CD8-positive, alpha-beta memory T cell (primary cell): Measurements from ENCODE around the gene GMDS. TPM values are rescaled to one million over a fixed set of nuclear protein-coding genes. Genes with fewer than 3 reads are reported as not detected.
A peak's percentile ranks its signal among the peaks of the same experiment; 100 is the strongest.

Experiments
- CTCF ChIA-PET: fragments of 350-600 bp; sonication (Branson Sonifier 250); formaldehyde crosslinking; loops from one replicate; lab custom pipeline; 2021; ENCODE audit warnings: antibody characterized with exemption; lab: Charles Lee
- POLR2A ChIA-PET: fragments of 350-600 bp; sonication (Branson Sonifier 250); formaldehyde crosslinking; loops from one replicate; lab custom pipeline; 2021; ENCODE audit warnings: antibody characterized with exemption; lab: Charles Lee
- DNase-seq, 5 donors: peaks; one replicate each; pipeline versions ENCODE4 v3.0.0 to v3.0.0-alpha.2; 2020 to 2022; ENCODE audit warnings: mixed read lengths in 1 of 5
- H3K27ac ChIP-seq: one replicate; pipeline ENCODE4 v1.7.0; 2013; ENCODE audit warnings: low read depth, mild to moderate bottlenecking, low read length, moderate library complexity
- H3K27me3 ChIP-seq: 2 replicates; pipeline ENCODE4 v1.7.0; 2013; ENCODE audit warnings: low read length, mild to moderate bottlenecking; ENCODE audit not compliant: insufficient read depth, poor library complexity, severe bottlenecking
- H3K36me3 ChIP-seq: 2 replicates; pipeline ENCODE4 v1.7.0; 2013; ENCODE audit warnings: mild to moderate bottlenecking, low read length, moderate library complexity; ENCODE audit not compliant: insufficient read depth
- H3K4me1 ChIP-seq: 2 replicates; pipeline ENCODE4 v1.7.0; 2013; ENCODE audit warnings: mild to moderate bottlenecking, low read length, moderate library complexity; ENCODE audit not compliant: insufficient read depth
- H3K4me3 ChIP-seq: 2 replicates; pipeline ENCODE4 v1.7.0; 2013; ENCODE audit warnings: mild to moderate bottlenecking, low read length
- H3K9me3 ChIP-seq: 2 replicates; pipeline ENCODE4 v1.7.0; 2013; ENCODE audit warnings: mild to moderate bottlenecking, low read length
- H3K27ac Mint-ChIP-seq, 8 donors: one replicate each; pipeline ENCODE4 v1.8.0; 2020 to 2021; ENCODE audit warnings: mixed read lengths in 8 of 8, mild to moderate bottlenecking in 6 of 8, inconsistent platforms in 3 of 8, moderate library complexity in 3 of 8
- H3K27me3 Mint-ChIP-seq, 2 donors: one replicate each; pipeline ENCODE4 v1.8.0; 2020 to 2021; ENCODE audit warnings: mixed read lengths in 2 of 2, mild to moderate bottlenecking in 1 of 2, moderate library complexity in 1 of 2
- H3K36me3 Mint-ChIP-seq, 3 donors: one replicate each; pipeline ENCODE4 v1.8.0; 2020 to 2021; ENCODE audit warnings: mixed read lengths in 3 of 3, inconsistent platforms in 1 of 3, mild to moderate bottlenecking in 1 of 3
- H3K4me1 Mint-ChIP-seq, 3 donors: one replicate each; pipeline ENCODE4 v1.8.0; 2020 to 2021; ENCODE audit warnings: mixed read lengths in 3 of 3, inconsistent platforms in 1 of 3, mild to moderate bottlenecking in 1 of 3
- H3K4me3 Mint-ChIP-seq, 7 donors: one replicate each; pipeline ENCODE4 v1.8.0; 2020 to 2021; ENCODE audit warnings: mixed read lengths in 7 of 7, mild to moderate bottlenecking in 6 of 7, moderate library complexity in 4 of 7, inconsistent platforms in 2 of 7
- H3K9me3 Mint-ChIP-seq, 5 donors: one replicate each; pipeline ENCODE4 v1.8.0; 2020 to 2022; ENCODE audit warnings: mixed read lengths in 5 of 5, mild to moderate bottlenecking in 3 of 5, moderate library complexity in 2 of 5, inconsistent platforms in 1 of 5
- polyA plus RNA-seq: library from polyadenylated mRNA; unstranded; fragments of 300-500 nt; fragmentation: Illumina TruSeq; gene quantifications from one replicate; pipeline ENCODE4 v1.2.3, GENCODE V29; 2021
- total RNA-seq, 2 experiments: library from RNA; stranded (reverse); gene quantifications; one replicate each; pipeline ENCODE4 v1.2.3, GENCODE V29; 2021

The GMDS gene
- total and polyA plus RNA-seq, 3 experiments from 2014 or later, result 16.4 to 33.4 (median 28.6) TPM

DNA sequence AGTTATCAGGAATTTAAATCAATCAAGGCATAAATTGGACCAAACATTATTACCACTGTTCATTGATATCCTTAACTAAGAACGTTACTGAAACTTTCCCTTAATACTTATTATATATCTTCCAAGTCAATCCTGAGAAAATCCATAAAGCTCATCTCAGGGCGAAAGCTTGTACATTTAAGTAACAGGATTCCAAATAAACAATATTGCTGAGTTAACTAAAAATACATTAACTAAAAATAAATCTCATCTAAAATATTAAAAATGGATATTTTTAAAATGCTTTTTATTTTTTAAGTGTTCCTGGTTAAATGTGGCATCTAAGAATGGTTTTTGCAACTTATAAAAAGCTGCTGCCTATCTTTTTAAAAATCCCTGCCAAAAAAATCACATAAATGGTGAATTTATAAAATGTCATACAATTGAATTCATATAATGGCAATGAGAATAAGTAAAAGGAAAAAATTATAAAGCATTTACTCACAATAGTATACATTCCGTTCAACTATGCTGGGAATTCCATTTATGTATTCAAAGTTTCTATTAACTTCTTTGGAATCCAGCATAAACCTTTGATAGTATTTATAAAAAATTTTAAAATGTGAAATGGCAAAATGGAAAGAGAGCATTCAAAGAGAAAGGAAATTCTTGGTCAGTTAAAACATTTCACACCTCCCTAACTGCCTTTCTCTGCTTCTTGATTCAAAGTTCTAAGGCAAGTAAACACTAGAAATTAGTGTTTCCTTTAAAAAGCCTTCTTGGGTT is 20.8 kb upstream of the GMDS start:
- Mint-ChIP-seq H3K27ac (no peak overlapping the region), H3K27me3 (no peaks in the 10 kb centered on the region), H3K4me1 (peaks cover 0 to 3% (median 3%) of the 10 kb centered on the region in 3 donors), H3K4me3 (no peak overlapping the region), H3K36me3 (peaks cover 32 to 62% (median 54%) of the 10 kb centered on the region in 3 donors), H3K9me3 (peaks cover 0 to 1% (median 0%) of the 10 kb centered on the region in 5 donors)
- POLR2A ChIA-PET, result no interaction called here
- Histone ChIP-seq H3K27ac (no peak overlapping the region), H3K4me3 (no peak overlapping the region), H3K36me3 (peaks cover 4% of the 10 kb centered on the region), H3K4me1 (no peaks in the 10 kb centered on the region), H3K9me3 (no peaks in the 10 kb centered on the region), H3K27me3 (no peaks in the 10 kb centered on the region)
- no peak for DNase-seq
- CTCF ChIA-PET, result no interaction called here

DNA sequence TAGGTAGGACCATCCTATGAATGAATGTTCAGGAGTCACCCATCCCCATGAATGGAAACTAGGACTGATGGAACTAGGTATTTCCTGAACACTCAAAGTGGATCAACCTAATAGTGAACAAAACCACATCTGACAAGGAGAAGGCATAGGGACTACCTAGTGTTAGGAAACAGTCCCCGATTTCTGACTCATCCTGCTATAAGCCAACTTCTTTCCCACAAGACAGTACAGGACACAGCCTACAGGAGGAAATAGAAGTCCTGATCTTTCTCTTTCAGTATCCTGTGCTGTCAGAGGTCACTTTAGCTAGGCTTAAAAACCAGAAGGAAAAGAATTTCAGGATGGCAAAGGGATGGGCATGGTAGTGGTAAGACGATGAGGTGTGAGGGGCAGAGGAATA is 19.5 kb upstream of the GMDS start:
- H3K4me3 ChIP-seq, result no peak overlapping the region
- no peaks in the 10 kb centered on the region for H3K4me1 ChIP-seq
- ChIA-PET CTCF (no interaction called here), POLR2A (no interaction called here)
- peaks cover 4% of the 10 kb centered on the region for H3K36me3 ChIP-seq
- Mint-ChIP-seq H3K27me3 (no peaks in the 10 kb centered on the region), H3K9me3 (peaks cover 0 to 1% (median 0%) of the 10 kb centered on the region in 5 donors), H3K27ac (no peak overlapping the region), H3K36me3 (peaks cover 27 to 49% (median 43%) of the 10 kb centered on the region in 3 donors), H3K4me1 (peaks cover 0 to 5% (median 3%) of the 10 kb centered on the region in 3 donors), H3K4me3 (no peak overlapping the region)
- H3K27ac ChIP-seq, result no peak overlapping the region
- no peaks in the 10 kb centered on the region for H3K9me3 ChIP-seq
- no peaks in the 10 kb centered on the region for H3K27me3 ChIP-seq
- no peak for DNase-seq

DNA sequence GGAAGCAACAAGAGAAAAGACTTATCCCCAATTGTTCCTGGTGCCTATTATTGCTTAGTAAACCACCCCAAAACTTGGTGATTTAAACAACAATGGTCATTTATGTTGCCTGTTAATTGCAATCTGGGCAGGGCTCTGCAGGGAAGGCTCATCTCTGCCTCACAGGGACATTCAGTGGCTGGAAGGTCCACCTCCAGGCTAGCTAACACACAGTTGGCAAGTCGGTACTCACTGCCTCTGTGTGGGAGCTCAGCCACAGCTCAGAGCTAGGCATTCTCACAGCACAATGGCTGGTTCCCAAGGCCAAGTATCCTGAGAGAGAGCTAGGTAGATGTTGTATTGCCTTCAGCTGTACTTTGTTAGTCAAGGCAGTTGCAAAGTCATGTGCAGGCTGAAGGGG is 18.5 kb upstream of the GMDS start:
- DNase-seq, result no peak
- Mint-ChIP-seq H3K36me3 (peaks cover 28 to 45% (median 43%) of the 10 kb centered on the region in 3 donors), H3K4me3 (no peak overlapping the region), H3K4me1 (peaks cover 5 to 12% (median 5%) of the 10 kb centered on the region in 3 donors), H3K9me3 (peaks cover 0 to 1% (median 0%) of the 10 kb centered on the region in 5 donors), H3K27me3 (no peaks in the 10 kb centered on the region), H3K27ac (no peak overlapping the region)
- H3K27me3 ChIP-seq, result no peaks in the 10 kb centered on the region
- no peaks in the 10 kb centered on the region for H3K9me3 ChIP-seq
- H3K4me1 ChIP-seq, result no peaks in the 10 kb centered on the region
- ChIA-PET CTCF (no interaction called here), POLR2A (no interaction called here)
- H3K27ac ChIP-seq, result no peak overlapping the region
- H3K36me3 ChIP-seq, result peaks cover 4% of the 10 kb centered on the region
- no peak overlapping the region for H3K4me3 ChIP-seq

DNA sequence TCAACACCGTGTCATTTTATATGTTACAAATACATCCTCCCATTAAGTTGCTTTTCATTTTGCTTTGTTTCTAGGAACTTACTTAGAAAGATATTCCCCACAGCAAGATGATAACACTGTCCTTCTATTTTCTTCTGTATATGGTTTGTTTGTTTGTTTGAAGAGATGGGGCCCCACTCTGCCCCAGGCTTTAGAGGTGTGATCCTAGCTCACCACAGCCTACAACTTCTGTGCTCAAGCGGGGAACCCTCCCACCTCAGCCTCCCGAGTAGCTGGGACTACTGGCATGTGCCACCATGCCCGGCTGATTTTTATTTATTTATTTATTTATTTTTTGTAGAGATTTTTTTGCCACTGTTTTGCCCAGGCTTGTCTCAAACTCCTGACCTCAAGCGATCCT is 14.2 kb upstream of the GMDS start:
- Mint-ChIP-seq H3K27ac (no peak overlapping the region), H3K4me3 (no peak overlapping the region), H3K27me3 (no peaks in the 10 kb centered on the region), H3K4me1 (peaks cover 4 to 26% (median 11%) of the 10 kb centered on the region in 3 donors), H3K9me3 (no peaks in the 10 kb centered on the region), H3K36me3 (peaks cover 39 to 47% (median 44%) of the 10 kb centered on the region in 3 donors)
- ChIA-PET POLR2A (interaction anchor here (0.5 kb wide), 1 partner anchor 605 kb away, joined by 4 read pairs; no protein-coding TSS in a partner anchor), CTCF (no interaction called here)
- Histone ChIP-seq H3K9me3 (no peaks in the 10 kb centered on the region), H3K27me3 (no peaks in the 10 kb centered on the region), H3K27ac (no peak overlapping the region), H3K4me1 (no peaks in the 10 kb centered on the region), H3K4me3 (no peak overlapping the region), H3K36me3 (no peaks in the 10 kb centered on the region)
- DNase-seq, result no peak

DNA sequence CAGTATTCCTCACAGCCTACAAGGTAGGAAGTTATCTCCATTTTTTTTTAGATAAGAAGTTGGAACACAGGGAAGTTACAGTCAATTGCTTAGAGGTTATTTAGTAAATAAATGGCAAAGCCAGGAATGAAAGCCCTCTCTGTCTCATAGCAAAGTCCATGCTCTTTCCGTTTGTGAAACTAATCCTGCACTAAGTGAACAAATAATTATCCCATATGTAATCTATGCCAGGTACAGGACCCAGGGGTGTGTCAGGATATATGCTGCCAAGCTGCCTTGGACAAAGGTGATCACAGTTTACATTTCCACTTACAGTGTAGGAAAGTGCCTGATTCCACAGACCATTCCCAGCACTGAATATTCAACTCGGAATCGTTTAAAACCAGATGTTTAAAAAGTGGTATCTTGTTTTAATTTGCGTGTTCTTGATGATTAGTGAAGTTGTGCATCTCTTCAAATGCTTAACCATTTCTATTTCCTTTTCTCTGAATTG is 13.6 kb upstream of the GMDS start:
- H3K27ac Mint-ChIP-seq, result no peak overlapping the region

DNA sequence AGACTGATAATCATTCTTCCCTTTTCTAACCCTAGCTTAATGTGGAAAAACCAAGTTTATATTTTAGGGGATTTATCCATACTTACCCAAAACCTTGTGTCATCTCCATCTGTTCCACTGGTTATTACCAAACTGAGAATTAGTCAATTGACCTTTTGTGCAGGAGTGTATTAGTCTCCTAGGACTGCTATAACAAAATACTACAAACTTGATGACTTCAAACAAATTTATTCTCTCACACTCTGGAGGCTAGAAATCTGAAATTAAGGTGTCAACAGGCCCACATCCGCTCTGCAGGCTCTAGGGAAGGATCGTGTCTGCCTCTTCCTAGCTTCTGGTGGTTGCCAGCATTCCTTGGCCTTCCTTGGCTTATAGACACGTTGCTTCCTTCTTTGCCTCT is 12.7 kb upstream of the GMDS start:
- Histone ChIP-seq H3K27ac (no peak overlapping the region), H3K4me3 (no peak overlapping the region), H3K9me3 (no peaks in the 10 kb centered on the region), H3K27me3 (no peaks in the 10 kb centered on the region), H3K4me1 (no peaks in the 10 kb centered on the region), H3K36me3 (no peaks in the 10 kb centered on the region)
- peak overlapping the region in 1 of 7 donors; percentile 63 for H3K4me3 Mint-ChIP-seq
- peaks cover 4 to 26% (median 11%) of the 10 kb centered on the region in 3 donors for H3K4me1 Mint-ChIP-seq
- no peak for DNase-seq
- no peaks in the 10 kb centered on the region for H3K27me3 Mint-ChIP-seq
- CTCF ChIA-PET, result no interaction called here
- POLR2A ChIA-PET, result interaction anchor here (1.1 kb wide), 1 partner anchor 12 kb away, joined by 7 read pairs; no protein-coding TSS in a partner anchor
- peaks cover 40 to 55% (median 43%) of the 10 kb centered on the region in 3 donors for H3K36me3 Mint-ChIP-seq
- H3K9me3 Mint-ChIP-seq, result no peaks in the 10 kb centered on the region
- H3K27ac Mint-ChIP-seq, result no peak overlapping the region

More for the DNA sequence above, 13.6 kb upstream of the GMDS start:
- Mint-ChIP-seq H3K36me3 (peaks cover 38 to 47% (median 44%) of the 10 kb centered on the region in 3 donors), H3K4me3 (no peak overlapping the region), H3K27me3 (no peaks in the 10 kb centered on the region), H3K4me1 (peaks cover 4 to 26% (median 11%) of the 10 kb centered on the region in 3 donors), H3K9me3 (no peaks in the 10 kb centered on the region)
- DNase-seq, result no peak
- H3K9me3 ChIP-seq, result no peaks in the 10 kb centered on the region
- no peak overlapping the region for H3K4me3 ChIP-seq
- H3K27ac ChIP-seq, result no peak overlapping the region
- H3K4me1 ChIP-seq, result no peaks in the 10 kb centered on the region
- CTCF ChIA-PET, result no interaction called here
- no peaks in the 10 kb centered on the region for H3K36me3 ChIP-seq
- POLR2A ChIA-PET, result interaction anchor here (0.5 kb wide), 1 partner anchor 604 kb away, joined by 4 read pairs; no protein-coding TSS in a partner anchor
- no peaks in the 10 kb centered on the region for H3K27me3 ChIP-seq

DNA sequence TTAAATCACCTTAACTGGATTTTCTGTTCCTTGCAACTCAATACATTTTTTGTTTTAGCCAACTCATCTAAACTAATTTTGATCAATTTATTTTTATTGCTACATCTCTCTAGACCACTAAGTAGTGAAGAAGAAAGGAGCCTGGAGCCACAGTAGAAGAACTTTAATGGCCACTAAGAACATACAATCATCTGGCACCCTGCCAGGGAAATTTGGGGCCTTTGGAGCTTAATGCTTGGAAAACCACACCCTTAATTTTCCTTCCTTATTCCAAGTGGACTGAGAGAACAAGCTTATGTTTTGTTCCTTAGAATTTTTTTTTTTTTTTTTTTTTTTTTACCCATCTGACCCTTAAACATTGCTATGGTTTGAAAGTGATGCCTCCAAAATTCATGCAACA is 12.0 kb upstream of the GMDS start:
- CTCF ChIA-PET, result no interaction called here
- Mint-ChIP-seq H3K27me3 (no peaks in the 10 kb centered on the region), H3K9me3 (no peaks in the 10 kb centered on the region), H3K27ac (no peak overlapping the region), H3K36me3 (peaks cover 40 to 52% (median 48%) of the 10 kb centered on the region in 3 donors), H3K4me3 (no peak overlapping the region), H3K4me1 (peaks cover 4 to 26% (median 11%) of the 10 kb centered on the region in 3 donors)
- H3K4me1 ChIP-seq, result no peaks in the 10 kb centered on the region
- H3K27me3 ChIP-seq, result no peaks in the 10 kb centered on the region
- no peak for DNase-seq
- POLR2A ChIA-PET, result interaction anchor here (0.7 to 1.1 kb wide), 2 partner anchors 10 to 11 kb away, joined by 6 to 7 read pairs; no protein-coding TSS in a partner anchor
- no peaks in the 10 kb centered on the region for H3K9me3 ChIP-seq
- H3K36me3 ChIP-seq, result no peaks in the 10 kb centered on the region
- no peak overlapping the region for H3K27ac ChIP-seq
- H3K4me3 ChIP-seq, result no peak overlapping the region

DNA sequence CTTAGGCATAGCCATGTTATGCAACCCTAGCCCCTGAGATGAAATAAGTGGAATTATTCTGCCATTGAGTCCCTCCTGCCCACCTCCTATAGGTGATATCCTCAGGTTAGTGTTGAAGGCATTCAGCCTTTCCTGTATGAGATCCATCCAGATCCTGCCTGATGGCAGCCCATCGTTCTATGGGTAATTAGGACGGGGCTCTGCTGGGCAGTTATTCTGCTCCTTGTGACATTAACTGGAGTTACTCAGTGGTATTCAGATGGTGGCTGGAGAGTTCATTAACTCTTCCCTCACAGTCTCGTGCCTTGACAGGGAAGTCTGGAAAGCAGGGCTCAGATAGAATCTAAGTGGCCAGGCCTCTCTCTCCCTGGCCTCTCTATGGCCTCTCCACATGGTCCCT is 9.3 kb upstream of the GMDS start:
- Mint-ChIP-seq H3K27me3 (no peaks in the 10 kb centered on the region), H3K4me3 (no peak overlapping the region), H3K4me1 (peaks cover 2 to 22% (median 12%) of the 10 kb centered on the region in 3 donors), H3K27ac (no peak overlapping the region), H3K9me3 (no peaks in the 10 kb centered on the region), H3K36me3 (peaks cover 42 to 63% (median 47%) of the 10 kb centered on the region in 3 donors)
- no peaks in the 10 kb centered on the region for H3K36me3 ChIP-seq
- DNase-seq, result no peak
- H3K9me3 ChIP-seq, result no peaks in the 10 kb centered on the region
- ChIA-PET CTCF (no interaction called here), POLR2A (no interaction called here)
- no peak overlapping the region for H3K4me3 ChIP-seq
- H3K27me3 ChIP-seq, result no peaks in the 10 kb centered on the region
- H3K4me1 ChIP-seq, result no peaks in the 10 kb centered on the region
- no peak overlapping the region for H3K27ac ChIP-seq
